HG03558 (cell line): ENCODE measurements around the gene SRRM5.
"Not testable (repeated sequence)": the region's sequence is repeated elsewhere in the genome, so short reads cannot be mapped to it uniquely, and the experiment has no call there.

Experiments used
- ATAC-seq: cut with Tn5 transposase; IDR thresholded peaks from one replicate; pipeline ENCODE4 v1.9.1; 2021; ENCODE audit warnings: moderate number of reproducible peaks; ENCODE audit not compliant: unreplicated experiment; ENCODE audit errors: extremely low read depth

SRRM5 gene

GRCh38 chr19:43635561-43635940 lies 23.7 kb downstream of the SRRM5 start:
- not testable (repeated sequence) for ATAC-seq

GRCh38 chr19:43636121-43636683 lies 24.3 kb downstream of the SRRM5 start:
- no peak for ATAC-seq

GRCh38 chr19:43638214-43638994 lies 26.5 kb downstream of the SRRM5 start:
- ATAC-seq: no peak

- no peak for ATAC-seq
Observed at GRCh38 chr19:43638995-43639518, 27.2 kb downstream of the SRRM5 start.

GRCh38 chr19:43639519-43640423 lies 27.9 kb downstream of the SRRM5 start, which contains the start of gene CADM4:
TSS of gene CADM4 (minus strand) at chr19:43639850. CDS start at chr19:43639790, 60 bp downstream.
- no peak for ATAC-seq

DNA sequence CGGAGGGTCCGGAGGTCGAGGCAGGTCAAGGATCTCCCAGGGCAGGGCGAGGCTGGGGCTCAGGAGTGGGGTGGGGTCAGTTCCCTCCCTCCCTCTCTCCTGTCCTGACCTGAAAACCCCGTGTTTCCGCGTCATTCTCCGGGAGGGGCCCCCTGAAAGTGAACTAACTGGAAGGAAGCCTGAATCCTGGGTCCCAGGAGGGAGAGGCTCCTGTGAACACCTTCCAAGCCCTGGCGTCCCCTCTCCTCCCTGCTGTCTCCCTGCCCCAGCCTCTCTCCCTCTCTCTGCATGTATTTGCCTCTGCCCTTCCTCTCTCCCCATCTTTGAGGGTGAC lies 28.5 kb downstream of the SRRM5 start:
- ATAC-seq: no peak

- no peak for ATAC-seq
Observed at GRCh38 chr19:43641333-43641732, 29.4 kb downstream of the SRRM5 start.

- ATAC-seq: no peak
Observed at GRCh38 chr19:43642531-43642930, 30.6 kb downstream of the SRRM5 start.

- ATAC-seq: no peak
Observed at GRCh38 chr19:43643326-43643725, 31.4 kb downstream of the SRRM5 start.

GRCh38 chr19:43644181-43644580 lies 32.3 kb downstream of the SRRM5 start:
- no peak for ATAC-seq

DNA sequence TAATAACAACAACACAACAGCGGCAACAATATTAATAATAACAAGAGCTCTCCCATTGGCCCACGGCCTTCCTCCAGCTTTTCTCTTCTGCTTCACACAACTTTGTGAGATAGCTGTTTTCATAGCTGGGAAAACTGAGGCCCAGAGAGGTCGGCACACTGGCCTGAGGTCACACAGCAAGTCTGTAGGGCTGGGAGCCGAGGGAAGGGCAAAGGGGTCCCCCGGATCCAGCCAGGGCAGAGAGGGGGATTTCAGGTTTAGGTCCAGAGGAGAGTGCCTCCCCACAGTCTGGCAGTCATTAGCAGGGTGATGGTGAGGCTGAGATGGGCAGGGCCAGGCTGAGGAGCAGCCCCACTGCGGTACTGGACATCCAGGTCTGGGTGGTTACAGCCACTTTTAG lies 36.7 kb downstream of the SRRM5 start:
- ATAC-seq: no peak

DNA sequence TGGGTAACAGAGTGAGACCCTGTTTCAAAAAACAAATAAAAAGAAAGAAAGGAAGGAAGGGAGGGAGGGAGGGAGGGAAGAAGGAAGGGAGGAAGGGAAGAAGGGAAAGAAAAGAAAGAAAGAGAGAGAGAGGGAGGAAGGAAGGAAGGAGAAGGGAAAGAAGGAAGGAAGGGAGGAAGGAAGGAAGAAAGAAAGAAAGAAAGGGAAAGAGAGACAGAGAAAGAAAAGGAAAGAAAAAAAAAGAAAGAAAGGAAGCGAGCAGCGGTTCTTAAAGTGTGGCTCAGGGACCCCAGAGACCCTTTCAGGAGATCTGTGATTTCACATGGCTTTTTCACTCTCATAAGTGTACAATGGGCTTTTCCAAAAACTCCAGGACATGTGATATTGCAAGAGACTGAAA lies 37.6 kb downstream of the SRRM5 start:
- no peak for ATAC-seq

- not testable (repeated sequence) for ATAC-seq
Observed at GRCh38 chr19:43650276-43650675, 38.4 kb downstream of the SRRM5 start.

DNA sequence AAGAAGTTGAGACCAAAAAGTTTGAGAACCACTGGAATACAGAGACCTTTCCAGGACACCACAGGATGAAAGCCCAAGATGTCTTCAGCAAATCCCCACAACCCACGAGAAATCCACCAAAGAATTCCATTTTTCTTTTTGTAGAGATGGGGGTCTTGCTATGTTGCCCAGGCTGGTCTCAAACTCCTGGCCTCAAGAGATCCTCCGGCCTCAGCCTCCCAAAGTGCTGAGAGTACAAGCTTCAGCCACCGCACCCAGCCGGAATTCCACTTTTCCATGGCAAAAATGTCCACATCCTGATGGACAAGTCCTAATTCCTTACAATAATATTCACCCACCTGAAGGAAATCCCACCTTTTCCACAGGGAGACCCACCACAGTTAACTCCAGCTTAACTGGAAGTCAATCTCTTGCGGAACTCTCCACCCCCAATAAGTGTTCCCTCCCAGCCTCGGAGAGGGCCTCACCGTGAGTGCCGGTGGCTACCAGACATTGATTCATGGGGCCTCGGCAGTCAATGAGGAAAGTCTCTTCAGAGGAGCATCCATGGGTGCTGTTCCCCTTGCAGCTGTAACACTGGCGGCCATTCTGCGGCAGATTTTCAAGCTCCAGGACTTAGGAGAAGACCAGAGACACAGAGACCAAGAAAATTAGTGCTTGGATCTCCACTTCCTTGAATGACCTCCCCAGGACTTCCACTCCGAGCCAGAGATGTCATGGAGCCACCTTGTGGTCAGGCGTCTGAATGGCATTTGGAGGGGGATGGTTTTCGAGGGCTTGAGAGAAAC lies 40.1 kb downstream of the SRRM5 start:
- no peak for ATAC-seq

GRCh38 chr19:43652546-43652874 lies 40.6 kb downstream of the SRRM5 start:
- no peak for ATAC-seq

- no peak for ATAC-seq
Observed at GRCh38 chr19:43656436-43656835, 44.5 kb downstream of the SRRM5 start.

DNA sequence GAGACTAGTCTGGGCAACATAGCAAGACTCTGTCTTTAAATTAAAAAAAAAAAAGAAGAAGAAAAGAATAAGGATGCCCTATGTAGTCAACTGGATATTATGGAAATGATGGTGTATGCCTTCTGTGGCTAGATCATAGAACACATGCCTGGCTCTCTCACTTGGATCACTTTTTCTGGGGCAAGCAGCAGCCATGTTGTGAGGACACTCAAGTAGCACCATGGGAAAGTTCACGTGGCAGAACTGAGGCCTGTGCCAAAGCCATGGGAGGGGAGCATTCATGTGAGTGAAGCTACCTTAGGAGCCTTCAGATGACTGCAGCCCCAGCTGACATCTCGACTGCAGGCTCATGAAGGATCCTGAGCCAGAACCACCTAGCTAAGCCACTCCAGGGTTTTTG lies 46.1 kb downstream of the SRRM5 start:
- no peak for ATAC-seq

GRCh38 chr19:43658494-43658893 lies 46.6 kb downstream of the SRRM5 start:
- no peak for ATAC-seq

DNA sequence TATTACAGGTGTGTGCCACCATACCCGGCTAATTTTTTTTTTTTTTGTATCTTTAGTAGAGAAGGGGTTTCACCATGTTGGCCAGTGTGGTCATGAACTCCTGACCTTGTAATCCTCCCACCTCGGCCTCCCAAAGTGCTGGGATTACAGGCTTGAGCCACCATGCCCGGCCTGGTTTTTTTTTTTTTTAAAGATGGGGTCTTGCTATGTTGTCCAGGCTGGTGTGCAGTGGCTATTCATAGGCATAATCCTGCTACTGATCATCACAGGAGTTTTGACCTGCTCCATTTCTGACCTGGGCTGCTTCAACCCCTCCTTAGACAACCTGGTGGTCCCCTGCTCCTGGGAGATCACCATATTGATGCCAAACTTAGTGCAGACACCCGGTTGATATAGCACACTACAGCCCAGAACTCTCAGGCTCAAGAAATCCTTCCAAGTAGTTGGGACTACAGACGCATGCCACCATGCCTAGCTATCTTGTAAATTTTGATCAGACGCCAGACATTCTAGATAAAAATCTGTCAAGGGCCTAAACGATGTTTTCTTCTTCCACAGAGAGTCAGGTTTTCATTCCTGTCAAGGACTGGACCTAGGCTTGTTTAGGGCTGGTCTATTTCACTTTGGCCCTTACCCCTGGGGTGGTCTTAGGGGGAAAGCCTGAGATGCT lies 48.5 kb downstream of the SRRM5 start:
- no peak for ATAC-seq

DNA sequence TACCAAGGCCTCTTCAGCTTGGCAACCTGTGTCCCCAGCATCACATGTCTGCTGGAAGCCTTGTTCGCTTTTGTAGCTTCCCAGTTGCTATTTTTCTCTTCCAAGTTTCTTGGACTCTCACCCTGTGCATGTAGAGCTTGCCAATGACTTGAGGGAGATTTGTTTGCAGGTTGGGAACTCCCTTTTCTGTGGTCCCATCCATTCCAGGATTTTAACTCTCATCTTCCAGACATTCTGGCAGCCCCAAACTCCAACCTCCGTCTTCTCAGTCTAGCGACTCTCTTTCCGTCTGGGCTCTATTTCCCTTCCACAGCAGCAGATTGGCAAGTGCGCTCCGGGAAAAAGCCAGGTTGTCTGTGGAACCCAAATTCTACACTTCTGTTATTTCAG lies 49.1 kb downstream of the SRRM5 start:
- no peak for ATAC-seq
